ENCODE data around the gene NCAPG.
"Not testable (repeated sequence)": the region's sequence is repeated elsewhere in the genome, so short reads cannot be mapped to it uniquely, and the experiment has no call there.

The NCAPG gene

GRCh38 chr4:17788956-17789355, 21.8 kb upstream of the NCAPG start:
- DNase-seq (ENCODE audit: low read depth), result no peak

- DNase-seq (ENCODE audit: low read depth), result no peak
Measured at GRCh38 chr4:17794730-17795129, 16.0 kb upstream of the NCAPG start.

DNA sequence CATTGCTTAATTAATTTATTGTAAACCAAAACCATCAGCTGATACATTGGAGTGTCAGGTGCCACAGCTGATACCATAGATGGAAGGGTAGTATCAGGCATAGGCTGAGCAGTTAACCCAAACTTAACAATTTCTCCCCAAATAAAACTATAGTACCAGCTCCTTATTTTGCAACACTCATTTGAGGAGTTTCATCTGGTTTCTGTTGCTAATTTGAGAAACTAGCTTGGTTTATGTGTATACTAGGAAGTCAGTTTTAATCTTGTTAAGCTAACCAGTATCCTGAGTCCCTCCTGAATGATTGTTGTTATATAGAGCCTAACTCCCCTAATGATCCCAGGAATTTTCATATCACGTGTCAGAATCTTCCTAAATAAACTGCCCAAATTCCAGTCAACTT, 13.0 kb upstream of the NCAPG start:
- DNase-seq (ENCODE audit: low read depth), result no peak

DNA sequence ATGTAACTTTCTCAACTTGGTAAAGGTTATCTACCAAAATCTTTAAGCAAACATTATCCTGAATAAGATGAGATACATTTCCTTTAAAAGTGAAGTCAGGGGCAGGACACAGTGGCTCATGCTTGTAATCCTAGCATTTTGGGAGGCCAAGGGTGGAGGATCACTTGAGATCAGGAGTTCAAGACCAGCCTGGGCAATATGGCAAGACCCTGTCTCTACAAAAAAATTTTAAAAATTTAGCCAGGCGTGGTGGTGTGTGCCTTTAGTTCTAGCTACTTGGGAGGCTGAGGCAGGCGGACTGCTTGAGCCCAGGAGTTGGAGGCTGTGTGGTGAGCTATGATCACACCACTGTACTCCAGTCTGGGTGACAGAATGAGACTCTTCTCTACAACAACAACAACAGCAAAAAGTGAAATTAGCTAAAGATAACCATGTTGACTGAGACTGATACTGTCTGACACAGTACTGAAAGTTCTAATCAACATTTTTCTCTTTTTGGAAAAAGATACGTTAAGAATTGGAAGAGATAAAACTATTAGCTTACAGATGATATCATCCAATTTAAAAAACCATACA, 5.1 kb upstream of the NCAPG start:
- no peak for DNase-seq (ENCODE audit: low read depth)

GRCh38 chr4:17807446-17807845, 3.3 kb upstream of the NCAPG start:
- DNase-seq (ENCODE audit: low read depth), result peak; percentile 33

GRCh38 chr4:17809667-17810066, 1.1 kb upstream of the NCAPG start:
- DNase-seq (ENCODE audit: low read depth), result no peak

DNA sequence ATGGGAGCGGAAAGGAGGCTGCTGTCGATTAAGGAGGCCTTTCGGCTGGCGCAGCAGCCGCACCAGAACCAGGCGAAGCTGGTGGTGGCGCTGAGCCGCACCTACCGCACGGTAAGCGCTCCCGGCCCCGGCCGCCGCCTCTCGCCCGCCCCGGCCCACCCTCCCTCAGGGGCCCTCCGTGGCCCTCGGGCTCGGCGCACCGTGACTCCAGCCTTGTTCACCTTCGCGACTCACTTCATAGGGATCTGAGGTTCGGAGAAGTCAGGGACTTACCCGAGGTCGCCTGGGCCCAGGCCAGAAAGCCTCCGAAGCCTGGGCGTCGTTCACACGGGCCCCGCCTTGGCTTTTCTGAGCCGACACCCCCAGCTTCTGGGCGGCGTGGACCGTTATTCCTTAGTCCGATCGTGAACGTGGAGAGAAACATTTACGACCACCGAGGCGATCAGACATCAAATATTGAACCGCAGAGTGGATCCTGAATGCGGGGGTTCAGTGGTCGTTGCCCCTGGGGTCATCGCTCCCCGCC, 362 bp downstream of the NCAPG start:
- no peak for DNase-seq (ENCODE audit: low read depth)

DNA sequence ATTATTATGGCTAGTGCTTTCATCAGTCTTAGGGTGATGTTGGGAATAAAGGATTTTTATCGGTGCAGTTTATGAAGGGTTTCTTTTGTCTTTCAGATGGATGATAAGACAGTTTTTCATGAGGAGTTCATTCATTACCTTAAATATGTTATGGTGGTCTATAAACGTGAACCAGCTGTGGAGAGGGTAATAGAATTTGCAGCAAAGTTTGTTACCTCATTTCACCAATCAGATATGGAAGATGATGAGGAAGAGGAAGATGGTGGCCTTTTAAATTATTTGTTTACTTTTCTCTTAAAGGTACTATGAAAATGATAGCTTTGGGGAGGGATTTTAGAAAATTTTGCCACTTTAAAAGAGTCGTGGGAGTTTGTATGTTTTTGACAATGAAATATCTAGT, 1.3 kb downstream of the NCAPG start:
- DNase-seq (ENCODE audit: low read depth), result no peak

DNA sequence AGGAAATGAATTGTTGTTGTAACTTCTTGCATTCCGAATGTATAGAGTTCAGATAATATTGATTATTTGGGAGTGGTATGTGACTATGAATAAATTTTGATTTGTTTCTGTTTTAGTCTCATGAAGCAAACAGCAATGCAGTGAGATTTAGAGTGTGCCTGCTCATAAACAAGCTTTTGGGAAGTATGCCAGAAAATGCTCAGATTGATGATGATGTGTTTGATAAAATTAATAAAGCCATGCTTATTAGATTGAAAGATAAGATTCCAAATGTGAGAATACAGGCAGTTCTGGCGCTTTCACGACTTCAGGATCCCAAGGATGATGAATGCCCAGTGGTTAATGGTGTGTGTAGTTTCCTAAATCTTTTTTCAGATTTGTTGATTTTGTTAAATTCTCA, 2.0 kb downstream of the NCAPG start:
- peak; percentile 4 for DNase-seq (ENCODE audit: low read depth)

GRCh38 chr4:17814140-17814539, 3.4 kb downstream of the NCAPG start:
- peak; percentile 44 for DNase-seq (ENCODE audit: low read depth)

- no peak for DNase-seq (ENCODE audit: low read depth)
Measured at GRCh38 chr4:17816142-17816541, 5.4 kb downstream of the NCAPG start.

- DNase-seq (ENCODE audit: low read depth), result peak; percentile 81
Measured at GRCh38 chr4:17817027-17817426, 6.2 kb downstream of the NCAPG start.

DNA sequence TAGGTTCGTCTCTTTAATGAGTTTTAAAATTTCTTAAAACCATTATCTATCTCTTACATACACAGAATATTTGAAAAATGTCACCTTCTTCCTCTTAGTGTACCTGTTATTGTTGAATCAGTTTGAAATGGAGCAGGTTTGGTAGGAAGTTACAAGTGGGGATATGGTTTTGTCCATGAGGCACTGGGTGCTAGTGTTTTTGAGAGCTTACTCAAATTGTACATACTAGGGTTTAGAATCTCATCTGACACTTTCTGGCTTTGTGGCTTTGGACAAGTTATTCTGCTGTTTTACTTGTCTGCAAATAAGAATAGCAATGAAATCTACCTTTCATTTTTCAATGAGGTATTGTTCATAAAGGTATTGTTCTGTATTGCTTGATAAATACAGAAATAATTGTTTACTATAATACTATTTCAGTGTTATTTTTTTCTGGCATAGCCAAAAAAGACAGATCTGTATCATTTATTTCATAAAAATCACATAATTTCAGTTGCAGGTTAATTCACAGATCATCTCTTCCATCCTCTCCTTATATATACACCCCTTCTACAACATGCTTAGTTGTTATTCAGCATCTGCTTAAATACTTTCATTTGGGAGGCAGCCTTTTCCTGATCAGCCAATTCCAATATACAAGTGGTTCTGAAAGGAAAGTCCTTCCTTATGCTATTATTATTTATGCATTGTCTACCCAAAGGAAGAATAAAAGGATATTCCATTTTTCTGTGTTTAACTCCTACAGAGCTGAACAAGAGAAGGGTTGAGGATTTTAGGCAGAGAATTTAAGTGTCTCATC, 13.3 kb downstream of the NCAPG start:
- no peak for DNase-seq (ENCODE audit: low read depth)

GRCh38 chr4:17846266-17846665, 35.5 kb downstream of the NCAPG start:
- no peak for DNase-seq (ENCODE audit: low read depth)

GRCh38 chr4:17850295-17850694, 39.5 kb downstream of the NCAPG start:
- DNase-seq (ENCODE audit: low read depth), result not testable (repeated sequence)

DNA sequence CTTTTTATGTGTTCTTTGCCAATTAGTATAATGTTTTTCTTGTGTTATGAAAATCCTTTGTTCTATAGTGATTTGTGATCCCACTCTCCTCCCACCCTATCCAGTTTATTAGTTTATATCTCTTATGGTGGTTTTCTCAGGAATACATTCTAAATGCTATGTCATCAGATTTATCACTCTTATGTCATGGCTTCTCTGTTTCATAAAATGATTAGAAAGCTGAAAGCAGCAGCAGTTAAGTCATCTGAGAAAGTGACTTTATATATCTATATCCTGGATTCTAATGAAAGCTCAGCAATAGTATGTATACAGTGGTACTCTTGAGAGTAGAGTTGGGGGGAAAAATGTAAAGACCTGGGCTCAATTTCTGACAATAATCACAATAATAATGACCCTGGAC, 41.2 kb downstream of the NCAPG start:
- no peak for DNase-seq (ENCODE audit: low read depth)

- no peak for DNase-seq (ENCODE audit: low read depth)
Measured at GRCh38 chr4:17854036-17854435, 43.3 kb downstream of the NCAPG start.

- no peak for DNase-seq (ENCODE audit: low read depth)
Measured at GRCh38 chr4:17859793-17860406, 49.1 kb downstream of the NCAPG start.

DNA sequence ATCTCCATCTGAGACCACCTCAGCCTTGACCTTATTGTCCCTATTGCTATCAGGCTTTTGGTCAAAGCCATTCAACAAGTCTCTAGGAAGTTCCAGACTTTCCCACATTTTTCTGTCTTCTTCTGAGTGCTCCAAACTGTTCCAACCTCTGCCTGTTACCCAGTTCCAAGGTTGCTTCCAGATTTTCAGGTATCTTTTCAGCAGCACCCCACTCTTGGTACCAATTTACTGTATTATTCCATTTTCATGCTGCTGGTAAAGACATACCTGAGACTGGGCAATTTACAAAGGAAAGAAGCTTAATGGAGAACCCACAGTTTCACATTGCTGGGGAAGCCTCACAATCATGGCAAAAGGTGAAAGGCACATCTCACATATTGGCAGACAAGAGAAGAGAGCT, 51.1 kb downstream of the NCAPG start:
- DNase-seq (ENCODE audit: low read depth), result not testable (repeated sequence)

DNA sequence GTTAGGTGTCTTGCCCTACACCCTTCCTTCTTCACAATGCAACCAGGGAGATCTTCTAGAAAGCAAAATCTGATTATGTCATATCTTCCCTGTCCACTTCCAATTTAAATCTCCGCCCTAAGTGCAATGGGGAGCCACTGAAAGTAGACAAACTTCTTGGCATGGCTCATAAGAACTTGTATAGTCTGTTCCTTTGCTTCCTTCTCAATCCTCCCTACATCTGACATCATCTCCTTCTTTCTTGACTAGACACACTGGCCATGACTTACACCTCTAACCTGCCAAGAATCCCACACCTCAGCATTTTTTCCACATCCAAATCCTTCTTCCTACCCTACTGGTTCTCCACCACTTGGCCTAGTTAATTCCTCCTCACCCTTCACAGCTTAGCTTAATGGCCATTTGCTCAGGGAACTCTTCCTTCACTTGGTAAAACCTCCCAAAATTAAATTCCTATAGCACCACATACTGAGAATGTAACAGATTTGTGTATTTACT, 55.1 kb downstream of the NCAPG start:
- DNase-seq (ENCODE audit: low read depth), result no peak

GRCh38 chr4:17866810-17867209, 56.0 kb downstream of the NCAPG start:
- DNase-seq (ENCODE audit: low read depth), result no peak

GRCh38 chr4:17867276-17867675, 56.5 kb downstream of the NCAPG start:
- DNase-seq (ENCODE audit: low read depth), result no peak

DNA sequence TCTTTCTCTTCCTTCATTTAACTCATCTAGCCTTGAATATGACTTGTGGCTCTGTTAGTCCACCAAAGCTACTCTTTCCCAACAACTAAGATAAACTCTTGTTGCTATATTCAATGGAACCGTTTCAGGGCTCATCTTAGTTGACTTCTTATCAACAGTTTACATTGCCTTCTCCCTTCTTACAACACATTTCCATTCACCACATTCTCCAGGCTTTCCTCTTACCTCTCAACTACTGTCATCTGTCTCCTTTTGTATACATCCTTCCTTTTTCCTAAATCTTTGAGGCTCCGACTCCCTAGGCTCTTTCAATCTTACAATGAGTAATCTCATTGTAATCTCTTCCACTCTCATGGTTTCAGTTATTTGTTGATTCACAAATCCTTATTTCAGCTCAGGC, 58.5 kb downstream of the NCAPG start:
- DNase-seq (ENCODE audit: low read depth), result no peak
